ENCODE results near the gene COL6A1. TPM values are rescaled to one million over a fixed set of nuclear protein-coding genes. Genes with fewer than 3 reads are reported as not detected.

COL6A1 gene
- polyA plus RNA-seq, 2 donors: 105 to 123 TPM

GRCh38 chr21:46014828-46015227 is 33.3 kb downstream of the COL6A1 start:
- H3K4me1 ChIP-seq (ENCODE audit: control insufficient read depth in 2 of 2, insufficient read depth in 2 of 2, low read length in 1 of 2): no peaks in the 10 kb centered on the region
- no peak overlapping the region for H3K4me3 ChIP-seq (ENCODE audit: low read depth in 1 of 2, low read length in 2 of 2)
- no peaks in the 10 kb centered on the region for H3K36me3 ChIP-seq (ENCODE audit: control insufficient read depth in 2 of 2, insufficient read depth in 2 of 2, low read length in 1 of 2)
- no peak overlapping the region for H3K27ac ChIP-seq (ENCODE audit: low read depth in 2 of 2, low read length in 1 of 2)
- 45 to 53% methylated on average over 2 of the region's 2 CpGs for WGBS, 2 donors
- H3K9me3 ChIP-seq (ENCODE audit: control insufficient read depth in 2 of 2, insufficient read depth in 1 of 2, low read depth in 1 of 2, low read length in 1 of 2): no peaks in the 10 kb centered on the region
- no peaks in the 10 kb centered on the region for H3K27me3 ChIP-seq (ENCODE audit: control insufficient read depth in 1 of 2, insufficient read depth in 2 of 2, low read length in 2 of 2)

- Histone ChIP-seq H3K4me3 (ENCODE audit: low read depth in 1 of 2, low read length in 2 of 2) (no peak overlapping the region), H3K27me3 (ENCODE audit: control insufficient read depth in 1 of 2, insufficient read depth in 2 of 2, low read length in 2 of 2) (no peaks in the 10 kb centered on the region), H3K4me1 (ENCODE audit: control insufficient read depth in 2 of 2, insufficient read depth in 2 of 2, low read length in 1 of 2) (no peaks in the 10 kb centered on the region), H3K9me3 (ENCODE audit: control insufficient read depth in 2 of 2, insufficient read depth in 1 of 2, low read depth in 1 of 2, low read length in 1 of 2) (no peaks in the 10 kb centered on the region), H3K36me3 (ENCODE audit: control insufficient read depth in 2 of 2, insufficient read depth in 2 of 2, low read length in 1 of 2) (no peaks in the 10 kb centered on the region), H3K27ac (ENCODE audit: low read depth in 2 of 2, low read length in 1 of 2) (no peak overlapping the region)
Measured at GRCh38 chr21:46017148-46017547, 35.6 kb downstream of the COL6A1 start.

- no peaks in the 10 kb centered on the region for H3K36me3 ChIP-seq (ENCODE audit: control insufficient read depth in 2 of 2, insufficient read depth in 2 of 2, low read length in 1 of 2)
- H3K27me3 ChIP-seq (ENCODE audit: control insufficient read depth in 1 of 2, insufficient read depth in 2 of 2, low read length in 2 of 2): no peaks in the 10 kb centered on the region
- no peak overlapping the region for H3K4me3 ChIP-seq (ENCODE audit: low read depth in 1 of 2, low read length in 2 of 2)
- H3K4me1 ChIP-seq (ENCODE audit: control insufficient read depth in 2 of 2, insufficient read depth in 2 of 2, low read length in 1 of 2): no peaks in the 10 kb centered on the region
- H3K9me3 ChIP-seq (ENCODE audit: control insufficient read depth in 2 of 2, insufficient read depth in 1 of 2, low read depth in 1 of 2, low read length in 1 of 2): no peaks in the 10 kb centered on the region
- WGBS, 2 donors: 86 to 89% methylated on average over 4 of the region's 4 CpGs
- H3K27ac ChIP-seq (ENCODE audit: low read depth in 2 of 2, low read length in 1 of 2): no peak overlapping the region
Measured at GRCh38 chr21:46017695-46018094, 36.1 kb downstream of the COL6A1 start.

GRCh38 chr21:46018615-46019014 is 37.0 kb downstream of the COL6A1 start:
- Histone ChIP-seq H3K4me3 (ENCODE audit: low read depth in 1 of 2, low read length in 2 of 2) (no peak overlapping the region), H3K27ac (ENCODE audit: low read depth in 2 of 2, low read length in 1 of 2) (no peak overlapping the region), H3K4me1 (ENCODE audit: control insufficient read depth in 2 of 2, insufficient read depth in 2 of 2, low read length in 1 of 2) (no peaks in the 10 kb centered on the region), H3K36me3 (ENCODE audit: control insufficient read depth in 2 of 2, insufficient read depth in 2 of 2, low read length in 1 of 2) (no peaks in the 10 kb centered on the region), H3K27me3 (ENCODE audit: control insufficient read depth in 1 of 2, insufficient read depth in 2 of 2, low read length in 2 of 2) (no peaks in the 10 kb centered on the region), H3K9me3 (ENCODE audit: control insufficient read depth in 2 of 2, insufficient read depth in 1 of 2, low read depth in 1 of 2, low read length in 1 of 2) (no peaks in the 10 kb centered on the region)
- 66 to 77% methylated on average over 3 of the region's 3 CpGs for WGBS, 2 donors

GRCh38 chr21:46020581-46020980 is 39.0 kb downstream of the COL6A1 start:
- H3K4me3 ChIP-seq (ENCODE audit: low read depth in 1 of 2, low read length in 2 of 2): no peak overlapping the region
- H3K9me3 ChIP-seq (ENCODE audit: control insufficient read depth in 2 of 2, insufficient read depth in 1 of 2, low read depth in 1 of 2, low read length in 1 of 2): no peaks in the 10 kb centered on the region
- H3K36me3 ChIP-seq (ENCODE audit: control insufficient read depth in 2 of 2, insufficient read depth in 2 of 2, low read length in 1 of 2): no peaks in the 10 kb centered on the region
- 75 to 78% methylated on average over 6 of the region's 6 CpGs for WGBS, 2 donors
- no peaks in the 10 kb centered on the region for H3K27me3 ChIP-seq (ENCODE audit: control insufficient read depth in 1 of 2, insufficient read depth in 2 of 2, low read length in 2 of 2)
- no peak overlapping the region for H3K27ac ChIP-seq (ENCODE audit: low read depth in 2 of 2, low read length in 1 of 2)
- H3K4me1 ChIP-seq (ENCODE audit: control insufficient read depth in 2 of 2, insufficient read depth in 2 of 2, low read length in 1 of 2): no peaks in the 10 kb centered on the region

GRCh38 chr21:46021398-46021797 is 39.8 kb downstream of the COL6A1 start:
- no peaks in the 10 kb centered on the region for H3K36me3 ChIP-seq (ENCODE audit: control insufficient read depth in 2 of 2, insufficient read depth in 2 of 2, low read length in 1 of 2)
- no peak overlapping the region for H3K4me3 ChIP-seq (ENCODE audit: low read depth in 1 of 2, low read length in 2 of 2)
- no peaks in the 10 kb centered on the region for H3K27me3 ChIP-seq (ENCODE audit: control insufficient read depth in 1 of 2, insufficient read depth in 2 of 2, low read length in 2 of 2)
- 76 to 79% methylated on average over 7 of the region's 7 CpGs for WGBS, 2 donors
- no peaks in the 10 kb centered on the region for H3K9me3 ChIP-seq (ENCODE audit: control insufficient read depth in 2 of 2, insufficient read depth in 1 of 2, low read depth in 1 of 2, low read length in 1 of 2)
- no peaks in the 10 kb centered on the region for H3K4me1 ChIP-seq (ENCODE audit: control insufficient read depth in 2 of 2, insufficient read depth in 2 of 2, low read length in 1 of 2)
- H3K27ac ChIP-seq (ENCODE audit: low read depth in 2 of 2, low read length in 1 of 2): peak overlapping the region; percentile 39 to 66

GRCh38 chr21:46021978-46022544 is 40.5 kb downstream of the COL6A1 start:
- 76 to 78% methylated on average over 23 of the region's 23 CpGs for WGBS, 2 donors
- no peaks in the 10 kb centered on the region for H3K36me3 ChIP-seq (ENCODE audit: control insufficient read depth in 2 of 2, insufficient read depth in 2 of 2, low read length in 1 of 2)
- no peaks in the 10 kb centered on the region for H3K27me3 ChIP-seq (ENCODE audit: control insufficient read depth in 1 of 2, insufficient read depth in 2 of 2, low read length in 2 of 2)
- peak overlapping the region; percentile 39 to 66 for H3K27ac ChIP-seq (ENCODE audit: low read depth in 2 of 2, low read length in 1 of 2)
- H3K9me3 ChIP-seq (ENCODE audit: control insufficient read depth in 2 of 2, insufficient read depth in 1 of 2, low read depth in 1 of 2, low read length in 1 of 2): no peaks in the 10 kb centered on the region
- no peak overlapping the region for H3K4me3 ChIP-seq (ENCODE audit: low read depth in 1 of 2, low read length in 2 of 2)
- no peaks in the 10 kb centered on the region for H3K4me1 ChIP-seq (ENCODE audit: control insufficient read depth in 2 of 2, insufficient read depth in 2 of 2, low read length in 1 of 2)

- H3K36me3 ChIP-seq (ENCODE audit: control insufficient read depth in 2 of 2, insufficient read depth in 2 of 2, low read length in 1 of 2): no peaks in the 10 kb centered on the region
- H3K27ac ChIP-seq (ENCODE audit: low read depth in 2 of 2, low read length in 1 of 2): peak overlapping the region; percentile 35 to 66
- H3K4me3 ChIP-seq (ENCODE audit: low read depth in 1 of 2, low read length in 2 of 2): no peak overlapping the region
- no peaks in the 10 kb centered on the region for H3K9me3 ChIP-seq (ENCODE audit: control insufficient read depth in 2 of 2, insufficient read depth in 1 of 2, low read depth in 1 of 2, low read length in 1 of 2)
- 88 to 89% methylated on average over 36 of the region's 36 CpGs for WGBS, 2 donors
- no peaks in the 10 kb centered on the region for H3K27me3 ChIP-seq (ENCODE audit: control insufficient read depth in 1 of 2, insufficient read depth in 2 of 2, low read length in 2 of 2)
- H3K4me1 ChIP-seq (ENCODE audit: control insufficient read depth in 2 of 2, insufficient read depth in 2 of 2, low read length in 1 of 2): no peaks in the 10 kb centered on the region
Measured at GRCh38 chr21:46022551-46023525, 41.3 kb downstream of the COL6A1 start.

- Histone ChIP-seq H3K4me1 (ENCODE audit: control insufficient read depth in 2 of 2, insufficient read depth in 2 of 2, low read length in 1 of 2) (no peaks in the 10 kb centered on the region), H3K9me3 (ENCODE audit: control insufficient read depth in 2 of 2, insufficient read depth in 1 of 2, low read depth in 1 of 2, low read length in 1 of 2) (no peaks in the 10 kb centered on the region), H3K36me3 (ENCODE audit: control insufficient read depth in 2 of 2, insufficient read depth in 2 of 2, low read length in 1 of 2) (no peaks in the 10 kb centered on the region), H3K27ac (ENCODE audit: low read depth in 2 of 2, low read length in 1 of 2) (peak overlapping the region in 1 of 2 donors; percentile 47), H3K4me3 (ENCODE audit: low read depth in 1 of 2, low read length in 2 of 2) (no peak overlapping the region), H3K27me3 (ENCODE audit: control insufficient read depth in 1 of 2, insufficient read depth in 2 of 2, low read length in 2 of 2) (no peaks in the 10 kb centered on the region)
- WGBS, 2 donors: 70 to 77% methylated on average over 8 of the region's 8 CpGs
Measured at GRCh38 chr21:46023555-46023954, 42.0 kb downstream of the COL6A1 start.

Measured in esophagus (tissue), 2 donors.